ENCODE results near the gene GLUD1. TPM values are rescaled to one million over a fixed set of nuclear protein-coding genes. Genes with fewer than 3 reads are reported as not detected.
A peak's percentile ranks its signal among the peaks of the same experiment; 100 is the strongest.
"Not testable (repeated sequence)": the region's sequence is repeated elsewhere in the genome, so short reads cannot be mapped to it uniquely, and the experiment has no call there.

Gene GLUD1
- total RNA-seq, 2 experiments from 2014 or later: 166 to 168 TPM

GRCh38 chr10:87083576-87084290, 10.9 kb downstream of the GLUD1 start:
- intact Hi-C loops (cut with micrococcal nuclease): loop anchor here (1.0 to 10.0 kb wide), 4 partner anchors 11 to 1821 kb away; partner anchors contain the start of gene GLUD1
- Mint-ChIP-seq H3K4me3 (peak overlapping the region; percentile 1), H3K4me1 (ENCODE audit: low read depth) (peaks cover 61% of the 10 kb centered on the region), H3K36me3 (ENCODE audit: low read depth) (peaks cover 36% of the 10 kb centered on the region), H3K27ac (peak overlapping the region; percentile 38)
- not testable (repeated sequence) for H3K9me3 Mint-ChIP-seq; H3K27me3 Mint-ChIP-seq (ENCODE audit: low read depth)
- peak; percentile 16 for DNase-seq
- CTCF ChIA-PET: interaction anchor here (0.7 kb wide), 1 partner anchor 47 kb away, joined by 3 read pairs; no protein-coding TSS in a partner anchor

- H3K36me3 Mint-ChIP-seq (ENCODE audit: low read depth): peaks cover 25% of the 10 kb centered on the region
- intact Hi-C loops (cut with micrococcal nuclease): loop anchor here (10.0 kb wide), 1 partner anchor 1823 kb away; no protein-coding TSS in a partner anchor
- H3K4me1 Mint-ChIP-seq (ENCODE audit: low read depth): peaks cover 58% of the 10 kb centered on the region
- peak overlapping the region; percentile 76 for H3K27ac Mint-ChIP-seq
- CTCF ChIA-PET: interaction anchor here (0.6 kb wide), 1 partner anchor 30 kb away, joined by 4 read pairs; no protein-coding TSS in a partner anchor
- H3K27me3 Mint-ChIP-seq (ENCODE audit: low read depth); DNase-seq; H3K4me3 Mint-ChIP-seq; H3K9me3 Mint-ChIP-seq: not testable (repeated sequence)
These were observed 12.4 kb downstream of the GLUD1 start for GRCh38 chr10:87082219-87082618.

GRCh38 chr10:87081574-87081973, 13.1 kb downstream of the GLUD1 start:
- CTCF ChIA-PET; H3K27ac Mint-ChIP-seq; DNase-seq; H3K4me3 Mint-ChIP-seq; H3K27me3 Mint-ChIP-seq (ENCODE audit: low read depth); H3K9me3 Mint-ChIP-seq: not testable (repeated sequence)
- intact Hi-C loops (cut with micrococcal nuclease): loop anchor here (10.0 kb wide), 1 partner anchor 1823 kb away; no protein-coding TSS in a partner anchor
- peaks cover 56% of the 10 kb centered on the region for H3K4me1 Mint-ChIP-seq (ENCODE audit: low read depth)
- peaks cover 21% of the 10 kb centered on the region for H3K36me3 Mint-ChIP-seq (ENCODE audit: low read depth)

GRCh38 chr10:87080621-87081020, 14.0 kb downstream of the GLUD1 start:
- DNase-seq; H3K4me3 Mint-ChIP-seq; H3K9me3 Mint-ChIP-seq; H3K27ac Mint-ChIP-seq; H3K27me3 Mint-ChIP-seq (ENCODE audit: low read depth); CTCF ChIA-PET: not testable (repeated sequence)
- peaks cover 22% of the 10 kb centered on the region for H3K36me3 Mint-ChIP-seq (ENCODE audit: low read depth)
- intact Hi-C loops (cut with micrococcal nuclease): loop anchor here (10.0 kb wide), 1 partner anchor 1824 kb away; no protein-coding TSS in a partner anchor
- H3K4me1 Mint-ChIP-seq (ENCODE audit: low read depth): peaks cover 48% of the 10 kb centered on the region

- Mint-ChIP-seq H3K27ac (no peak overlapping the region), H3K4me1 (ENCODE audit: low read depth) (peaks cover 37% of the 10 kb centered on the region), H3K27me3 (ENCODE audit: low read depth) (no peaks in the 10 kb centered on the region), H3K36me3 (ENCODE audit: low read depth) (peaks cover 20% of the 10 kb centered on the region), H3K4me3 (no peak overlapping the region), H3K9me3 (no peaks in the 10 kb centered on the region)
- CTCF ChIA-PET: no interaction called here
- intact Hi-C loops (cut with micrococcal nuclease): no loop called here
- DNase-seq: no peak
These were observed 15.4 kb downstream of the GLUD1 start for GRCh38 chr10:87079106-87079836.

- H3K27ac Mint-ChIP-seq; H3K27me3 Mint-ChIP-seq (ENCODE audit: low read depth); DNase-seq; H3K4me3 Mint-ChIP-seq; CTCF ChIA-PET; H3K9me3 Mint-ChIP-seq; intact Hi-C loops (cut with micrococcal nuclease): not testable (repeated sequence)
- peaks cover 13% of the 10 kb centered on the region for H3K4me1 Mint-ChIP-seq (ENCODE audit: low read depth)
- H3K36me3 Mint-ChIP-seq (ENCODE audit: low read depth): peaks cover 23% of the 10 kb centered on the region
These were observed 18.2 kb downstream of the GLUD1 start for GRCh38 chr10:87076421-87076820.

- Mint-ChIP-seq H3K27ac (no peak overlapping the region), H3K9me3 (no peaks in the 10 kb centered on the region), H3K4me3 (no peak overlapping the region), H3K4me1 (ENCODE audit: low read depth) (peaks cover 5% of the 10 kb centered on the region), H3K27me3 (ENCODE audit: low read depth) (no peaks in the 10 kb centered on the region), H3K36me3 (ENCODE audit: low read depth) (peaks cover 30% of the 10 kb centered on the region)
- intact Hi-C loops (cut with micrococcal nuclease): no loop called here
- DNase-seq: no peak
- CTCF ChIA-PET: no interaction called here
These were observed 22.2 kb downstream of the GLUD1 start for GRCh38 chr10:87072449-87072848.

- intact Hi-C loops (cut with micrococcal nuclease): no loop called here
- peaks cover 49% of the 10 kb centered on the region for H3K36me3 Mint-ChIP-seq (ENCODE audit: low read depth)
- H3K4me1 Mint-ChIP-seq (ENCODE audit: low read depth): no peaks in the 10 kb centered on the region
These were observed 26.4 kb downstream of the GLUD1 start for GRCh38 chr10:87068281-87068680.

GRCh38 chr10:87066865-87067264, 27.8 kb downstream of the GLUD1 start:
- CTCF ChIA-PET: no interaction called here
- no peak overlapping the region for H3K4me3 Mint-ChIP-seq
- intact Hi-C loops (cut with micrococcal nuclease): no loop called here

More at GRCh38 chr10:87068281-87068680, 26.4 kb downstream of the GLUD1 start:
- no peak overlapping the region for H3K27ac Mint-ChIP-seq
- no peak overlapping the region for H3K4me3 Mint-ChIP-seq
- no peaks in the 10 kb centered on the region for H3K27me3 Mint-ChIP-seq (ENCODE audit: low read depth)
- no peak for DNase-seq
- no peaks in the 10 kb centered on the region for H3K9me3 Mint-ChIP-seq
- CTCF ChIA-PET: no interaction called here

GRCh38 chr10:87066178-87066577, 28.5 kb downstream of the GLUD1 start:
- peaks cover 39% of the 10 kb centered on the region for H3K36me3 Mint-ChIP-seq (ENCODE audit: low read depth)

More at GRCh38 chr10:87066865-87067264, 27.8 kb downstream of the GLUD1 start:
- H3K27ac Mint-ChIP-seq: no peak overlapping the region
- no peaks in the 10 kb centered on the region for H3K9me3 Mint-ChIP-seq
- H3K27me3 Mint-ChIP-seq (ENCODE audit: low read depth): no peaks in the 10 kb centered on the region
- H3K36me3 Mint-ChIP-seq (ENCODE audit: low read depth): peaks cover 45% of the 10 kb centered on the region
- no peaks in the 10 kb centered on the region for H3K4me1 Mint-ChIP-seq (ENCODE audit: low read depth)
- DNase-seq: no peak

GRCh38 chr10:87064651-87065050, 30.0 kb downstream of the GLUD1 start:
- no peak for DNase-seq
- Mint-ChIP-seq H3K4me3 (no peak overlapping the region), H3K27ac (no peak overlapping the region), H3K27me3 (ENCODE audit: low read depth) (no peaks in the 10 kb centered on the region), H3K9me3 (no peaks in the 10 kb centered on the region), H3K36me3 (ENCODE audit: low read depth) (peaks cover 42% of the 10 kb centered on the region), H3K4me1 (ENCODE audit: low read depth) (no peaks in the 10 kb centered on the region)
- intact Hi-C loops (cut with micrococcal nuclease): no loop called here
- CTCF ChIA-PET: no interaction called here

More at GRCh38 chr10:87066178-87066577, 28.5 kb downstream of the GLUD1 start:
- CTCF ChIA-PET: no interaction called here
- Mint-ChIP-seq H3K27me3 (ENCODE audit: low read depth) (no peaks in the 10 kb centered on the region), H3K4me1 (ENCODE audit: low read depth) (no peaks in the 10 kb centered on the region), H3K27ac (peak overlapping the region; percentile 17), H3K9me3 (no peaks in the 10 kb centered on the region), H3K4me3 (no peak overlapping the region)
- intact Hi-C loops (cut with micrococcal nuclease): no loop called here
- no peak for DNase-seq

GRCh38 chr10:87060280-87060928, 34.2 kb downstream of the GLUD1 start:
- CTCF ChIA-PET: no interaction called here
- no peaks in the 10 kb centered on the region for H3K9me3 Mint-ChIP-seq
- H3K27ac Mint-ChIP-seq: no peak overlapping the region
- intact Hi-C loops (cut with micrococcal nuclease): no loop called here
- H3K36me3 Mint-ChIP-seq (ENCODE audit: low read depth): peaks cover 39% of the 10 kb centered on the region
- H3K4me3 Mint-ChIP-seq: no peak overlapping the region
- DNase-seq: no peak
- H3K27me3 Mint-ChIP-seq (ENCODE audit: low read depth): no peaks in the 10 kb centered on the region
- H3K4me1 Mint-ChIP-seq (ENCODE audit: low read depth): no peaks in the 10 kb centered on the region

Data from activated naive CD4-positive, alpha-beta T cell treated with anti-CD3 and anti-CD28 coated beads for 36 hours (primary cell).